GM21723 (cell line): ENCODE measurements around the gene PAPPA2.

Experiments
- ATAC-seq: cut with Tn5 transposase; IDR thresholded peaks from one replicate; pipeline ENCODE4 v1.9.1; 2021; ENCODE audit warnings: mild to moderate bottlenecking, moderate library complexity; ENCODE audit not compliant: unreplicated experiment

The PAPPA2 gene

DNA sequence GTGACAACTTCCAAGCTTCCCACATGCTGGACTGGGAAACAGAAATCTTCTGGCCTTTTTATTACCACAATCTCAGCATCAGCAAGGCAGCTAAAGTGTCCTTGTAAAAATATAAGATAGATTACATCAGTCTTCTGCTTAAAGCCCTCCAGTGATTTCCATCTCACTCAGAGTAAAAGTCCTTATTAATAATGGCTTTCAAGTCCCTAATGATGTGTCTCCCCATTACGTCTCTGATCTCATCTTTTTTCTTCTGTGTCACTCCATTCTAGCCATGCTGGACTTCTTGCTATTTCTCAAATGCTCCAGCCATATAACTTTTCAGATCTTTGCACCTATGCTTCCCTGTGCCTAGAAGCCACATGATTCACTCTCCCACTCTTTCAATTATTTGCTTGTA is 22.1 kb downstream of the PAPPA2 start:
- ATAC-seq: no peak

DNA sequence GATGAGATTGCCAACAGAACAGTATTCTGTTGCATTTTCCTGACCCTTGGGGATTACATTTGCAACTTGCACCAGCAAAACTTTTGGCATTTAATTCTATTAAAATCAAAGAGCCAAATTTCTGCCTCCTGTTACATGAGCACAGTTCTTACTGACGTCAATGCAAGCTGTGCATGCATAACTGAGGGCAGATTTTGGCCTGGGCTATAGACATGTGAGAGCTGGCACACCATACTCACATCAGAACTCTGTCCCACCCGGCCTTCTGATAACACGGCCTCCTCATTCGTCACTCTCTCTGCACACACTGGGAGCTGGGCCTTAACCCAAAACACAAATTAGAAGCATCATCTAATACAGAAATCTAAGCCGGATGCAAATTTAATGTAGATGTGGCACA is 31.5 kb downstream of the PAPPA2 start:
- no peak for ATAC-seq

DNA sequence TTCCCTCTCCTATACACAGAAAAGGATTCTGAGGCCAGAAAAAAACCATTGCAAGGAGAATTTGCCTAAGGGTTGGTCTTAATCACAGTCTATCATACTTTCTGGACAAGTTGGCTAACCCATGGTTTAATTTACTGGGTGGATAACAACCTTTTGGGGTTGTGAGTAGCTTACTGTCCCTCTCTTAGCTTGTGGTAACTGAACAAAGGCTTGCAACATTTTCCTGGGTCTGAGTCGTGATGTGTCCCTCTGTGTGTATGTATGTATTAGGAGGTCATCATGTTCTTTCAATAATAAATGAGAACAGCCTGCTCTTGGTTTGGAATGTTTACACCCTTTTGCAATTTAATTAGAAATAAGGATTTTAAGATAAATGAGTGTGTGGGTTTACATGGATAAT is 36.7 kb downstream of the PAPPA2 start:
- no peak for ATAC-seq

- ATAC-seq: no peak
Observed at GRCh38 chr1:176501599-176501998, 38.6 kb downstream of the PAPPA2 start.

GRCh38 chr1:176504848-176505553 is 42.0 kb downstream of the PAPPA2 start:
- no peak for ATAC-seq

- no peak for ATAC-seq
Observed at GRCh38 chr1:176512966-176513365, 50.0 kb downstream of the PAPPA2 start.

DNA sequence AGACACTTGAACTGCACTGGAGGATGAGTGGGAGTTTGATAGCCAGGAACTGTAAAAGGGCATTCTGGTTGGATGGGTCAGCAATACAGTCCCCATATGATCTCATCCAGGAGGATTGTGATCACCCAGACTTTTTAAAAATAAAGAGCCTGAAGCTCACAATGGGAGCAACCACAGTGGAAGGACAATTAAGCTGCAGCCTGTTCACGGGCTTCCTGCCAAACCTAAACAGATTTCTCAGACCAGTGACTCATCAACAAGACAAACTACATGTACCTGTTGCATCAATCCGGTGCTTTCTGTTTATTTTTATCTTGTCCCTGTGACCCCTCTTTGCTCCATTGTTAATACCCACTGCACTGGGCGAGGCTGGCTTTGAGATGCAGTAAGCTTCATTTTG is 52.3 kb downstream of the PAPPA2 start:
- ATAC-seq: no peak

DNA sequence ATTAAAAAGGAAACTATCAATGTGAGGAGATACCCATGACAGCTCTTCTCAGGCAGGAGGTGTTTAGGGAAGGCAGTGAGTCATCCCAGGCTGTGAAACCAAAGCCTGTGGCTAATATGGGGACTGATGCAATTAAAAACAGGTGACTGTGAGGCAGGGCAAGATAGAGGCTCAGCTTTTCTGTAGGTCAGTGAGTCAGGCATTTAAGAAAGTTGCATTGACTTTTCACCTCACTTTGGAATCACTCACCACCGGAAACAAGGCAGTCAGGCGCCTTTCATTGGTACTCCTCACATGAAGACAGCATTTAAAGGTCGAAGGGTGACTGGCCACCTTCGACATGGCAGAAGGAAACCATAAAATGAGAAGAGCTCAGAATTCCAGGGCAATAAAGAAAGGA is 54.5 kb downstream of the PAPPA2 start:
- ATAC-seq: peak; percentile 76

DNA sequence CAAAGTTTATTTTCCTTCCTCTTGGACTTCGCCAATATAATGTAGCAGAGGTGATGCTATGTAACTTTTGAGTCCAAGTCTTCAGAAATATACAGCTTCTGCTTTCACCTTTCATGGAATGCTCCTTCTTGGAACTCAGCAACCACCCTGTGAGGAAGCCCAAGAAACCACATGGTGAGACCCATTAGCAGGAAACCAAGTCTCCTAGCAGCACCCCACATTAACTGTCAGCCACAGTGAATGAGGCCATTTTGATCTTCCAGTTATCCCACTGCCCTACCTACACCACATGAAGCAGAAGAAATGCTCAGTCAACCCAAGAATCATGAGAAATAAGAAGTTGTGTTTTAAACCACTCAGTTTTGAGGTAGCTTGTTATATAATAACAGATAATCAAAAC is 58.2 kb downstream of the PAPPA2 start:
- no peak for ATAC-seq

DNA sequence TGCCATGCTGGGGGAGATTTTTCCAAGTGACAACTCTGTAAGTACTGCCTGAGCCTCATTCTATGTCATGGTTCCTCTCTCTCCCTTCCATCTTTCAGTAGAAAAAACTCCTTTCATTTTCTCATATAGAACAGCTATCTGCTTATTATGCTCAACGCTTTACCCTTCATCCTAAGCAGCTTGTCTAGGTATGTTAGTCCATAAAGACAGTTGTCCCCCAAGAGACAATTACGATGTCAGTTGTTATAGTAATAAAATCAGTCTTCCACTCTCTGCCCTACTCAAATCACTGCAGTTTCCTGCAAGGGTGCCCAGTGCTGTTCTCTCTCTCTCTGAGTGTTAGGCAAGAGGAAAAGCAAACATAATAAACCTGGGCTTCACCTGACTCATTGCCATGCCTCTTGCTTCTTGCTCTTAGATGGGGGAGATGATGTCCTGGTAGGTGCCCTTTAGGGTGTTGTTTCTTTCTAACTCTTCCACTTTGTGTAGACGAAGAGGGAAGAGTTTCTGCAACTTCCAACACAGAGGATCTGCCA is 59.4 kb downstream of the PAPPA2 start:
- no peak for ATAC-seq

GRCh38 chr1:176529395-176530090 is 66.6 kb downstream of the PAPPA2 start:
- ATAC-seq: no peak

- no peak for ATAC-seq
Observed at GRCh38 chr1:176531036-176531435, 68.1 kb downstream of the PAPPA2 start.

DNA sequence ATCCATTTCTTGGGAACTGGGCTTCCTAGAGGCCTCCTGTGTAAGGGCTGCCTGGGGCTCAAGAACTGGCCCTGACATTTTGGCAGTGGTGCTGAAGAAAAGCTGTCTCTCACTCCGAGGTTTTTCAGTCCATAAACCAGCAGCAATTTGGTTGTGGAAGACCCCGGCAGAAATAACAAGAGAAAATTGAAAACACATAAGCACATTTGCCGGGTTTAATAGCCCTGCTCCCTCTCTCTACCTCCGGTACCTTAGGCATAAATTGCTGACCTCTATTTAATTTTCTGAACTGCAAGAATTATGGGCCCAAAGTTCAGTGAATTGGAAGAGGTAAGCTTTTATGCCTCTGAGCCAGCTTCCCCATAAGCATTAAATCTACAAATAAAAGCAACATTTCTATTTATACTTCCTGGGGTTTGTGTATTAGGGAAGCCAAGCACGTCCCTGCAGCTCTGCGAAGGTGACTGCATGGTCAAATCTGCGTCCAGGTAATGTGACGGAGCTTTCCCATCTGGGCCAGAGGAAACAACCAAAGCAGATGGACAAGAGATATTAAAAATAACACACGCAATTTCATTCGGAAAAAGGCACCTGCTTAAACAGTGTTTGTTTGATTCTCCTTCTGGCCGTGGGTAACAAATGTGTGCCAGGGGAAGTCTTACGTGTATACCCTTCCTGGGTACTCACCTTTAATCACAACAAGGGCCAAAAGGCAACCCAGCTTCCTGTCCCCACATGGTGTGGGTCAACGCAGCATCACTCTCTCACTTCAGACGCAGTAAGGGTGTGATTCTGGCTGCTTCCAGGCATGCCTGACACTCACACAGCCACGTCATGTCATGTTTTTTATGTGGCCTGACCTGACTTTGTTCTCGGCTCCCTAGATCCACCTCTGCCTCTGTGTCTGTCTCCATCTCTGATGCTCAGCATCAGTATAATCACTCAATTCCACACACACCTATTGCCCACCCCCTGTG is 69.2 kb downstream of the PAPPA2 start:
- no peak for ATAC-seq

DNA sequence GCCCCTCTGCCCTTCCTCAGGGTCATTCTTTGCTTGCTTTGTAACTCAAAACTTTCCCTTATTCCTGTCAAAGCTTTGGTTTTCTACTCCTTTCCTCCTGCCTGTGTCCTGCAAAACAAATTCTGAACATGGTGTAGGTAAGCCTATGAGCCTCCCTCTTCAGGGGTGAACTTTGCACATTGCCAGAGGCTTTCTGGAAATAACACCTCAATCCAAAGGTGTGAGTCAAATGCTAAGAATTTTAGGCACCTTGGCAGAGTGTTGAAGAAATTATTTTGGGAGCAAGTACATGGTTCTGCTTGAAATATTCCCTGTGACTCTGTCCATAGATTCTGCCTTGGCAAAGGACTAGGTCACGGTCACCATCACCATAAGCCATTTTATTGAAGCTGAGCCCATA is 70.0 kb downstream of the PAPPA2 start:
- ATAC-seq: no peak

GRCh38 chr1:176536588-176536987 is 73.6 kb downstream of the PAPPA2 start:
- no peak for ATAC-seq

DNA sequence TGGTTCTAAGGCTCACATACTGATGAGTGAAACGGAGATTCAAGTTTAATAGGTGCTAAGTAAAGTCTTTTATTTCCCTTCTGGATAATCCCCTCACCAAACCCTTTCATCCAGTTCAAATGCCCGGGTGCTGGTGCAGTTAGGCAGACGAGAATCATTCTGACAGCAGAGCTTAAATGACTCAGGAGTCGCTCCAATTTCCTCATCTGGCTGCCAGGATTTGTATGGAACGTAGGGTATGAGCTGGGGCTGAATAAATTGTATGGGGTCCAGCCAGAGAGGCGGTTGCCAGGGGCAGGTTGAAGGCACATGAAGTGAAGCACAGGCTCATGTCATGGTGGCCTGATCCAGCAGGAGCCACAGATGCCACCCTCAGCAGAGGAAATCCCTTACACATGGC is 76.0 kb downstream of the PAPPA2 start:
- no peak for ATAC-seq

- no peak for ATAC-seq
Observed at GRCh38 chr1:176540428-176540827, 77.5 kb downstream of the PAPPA2 start.

GRCh38 chr1:176541663-176542062 is 78.7 kb downstream of the PAPPA2 start:
- ATAC-seq: no peak

GRCh38 chr1:176542352-176542751 is 79.4 kb downstream of the PAPPA2 start:
- no peak for ATAC-seq

- ATAC-seq: no peak
Observed at GRCh38 chr1:176543360-176544129, 80.6 kb downstream of the PAPPA2 start.
